ENCODE measurements around the gene LRRC15. TPM values are rescaled to one million over a fixed set of nuclear protein-coding genes. Genes with fewer than 3 reads are reported as not detected.

The LRRC15 gene
- total RNA-seq, 1 experiment from 2014 or later: 0.08 TPM

DNA sequence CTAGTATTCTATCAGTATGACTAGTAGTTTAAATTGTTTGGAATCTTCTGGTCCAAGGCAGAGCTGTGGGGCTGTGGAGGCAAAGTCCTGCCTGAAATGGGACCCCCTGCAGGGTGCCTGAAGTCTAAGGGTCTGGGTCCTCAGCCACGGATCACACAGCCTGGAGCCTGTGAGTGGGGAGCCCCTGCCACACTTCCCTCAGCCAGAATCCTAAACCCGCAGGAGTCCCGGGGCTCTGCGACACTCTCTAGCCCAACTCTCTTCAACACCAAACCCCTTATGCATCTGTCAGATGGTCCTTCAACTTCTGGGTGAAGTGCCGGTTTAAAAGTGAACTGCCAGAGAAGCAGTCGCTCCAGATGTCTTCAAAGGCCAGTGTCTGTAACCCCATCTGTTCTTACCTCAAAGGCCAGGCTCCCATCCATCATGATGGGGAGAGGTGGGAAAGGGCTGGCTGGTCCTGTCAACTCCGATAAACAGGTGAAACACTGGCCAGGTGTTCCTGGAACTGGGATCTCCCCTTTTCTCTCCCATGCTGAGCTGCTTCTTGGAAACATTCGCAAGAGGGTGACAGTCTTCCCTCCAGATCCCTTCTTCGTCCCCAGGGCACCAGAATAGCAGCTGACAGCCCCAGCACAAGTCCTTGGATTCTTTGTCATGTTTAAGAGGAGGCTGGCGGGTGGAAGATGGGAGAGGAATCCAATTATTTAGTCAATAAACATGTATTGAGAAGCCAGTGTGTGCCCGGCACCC lies 64.0 kb downstream of the LRRC15 start:
- Histone ChIP-seq H3K4me1 (no peaks in the 10 kb centered on the region), H3K27ac (no peak overlapping the region), H3K4me3 (no peak overlapping the region), H3K9me3 (replicated peaks) (no peaks in the 10 kb centered on the region), H3K36me3 (no peaks in the 10 kb centered on the region), H3K27me3 (no peaks in the 10 kb centered on the region)
- no peak for DNase-seq

Other genes with a start within 250 kb of the LRRC15 start
- gene HES1, start 233.6 kb downstream of the LRRC15 start, total RNA-seq (2014; rRNA removed; shearing (Covaris generic)): 18.7 and 21.6 TPM in 2 replicates
- not detected in 2 replicates for gene CPN2, start 18.4 kb downstream of the LRRC15 start, total RNA-seq (2014; rRNA removed; shearing (Covaris generic))
- not detected in 2 replicates for gene GP5, start 29.5 kb upstream of the LRRC15 start, total RNA-seq (2014; rRNA removed; shearing (Covaris generic))
- 129 and 155 TPM in 2 replicates for gene ATP13A3, start 117.3 kb upstream of the LRRC15 start, total RNA-seq (2014; rRNA removed; shearing (Covaris generic))